Panc1 (cell line): Measurements from ENCODE around the gene KAT2B.

ENCODE experiments used
- POLR2AphosphoS5 ChIP-seq: IDR thresholded peaks from 2 replicates; pipeline ENCODE4 v1.6.1; 2012; ENCODE audit warnings: mild to moderate bottlenecking, low read depth, low read length, moderate library complexity
- SIN3A ChIP-seq: IDR thresholded peaks from 2 replicates; pipeline ENCODE4 v1.6.1; 2012; ENCODE audit warnings: low read depth, mild to moderate bottlenecking, low read length, moderate library complexity, borderline replicate concordance; ENCODE audit not compliant: insufficient read depth
- TF ChIP-seq, protein P1 (sequence below): fragments of 450-650 bp; IDR thresholded peaks from 2 replicates; pipeline ENCODE4 v1.5.1; 2017; ENCODE audit warnings: mild to moderate bottlenecking

- TF ChIP-seq, protein P1, sequence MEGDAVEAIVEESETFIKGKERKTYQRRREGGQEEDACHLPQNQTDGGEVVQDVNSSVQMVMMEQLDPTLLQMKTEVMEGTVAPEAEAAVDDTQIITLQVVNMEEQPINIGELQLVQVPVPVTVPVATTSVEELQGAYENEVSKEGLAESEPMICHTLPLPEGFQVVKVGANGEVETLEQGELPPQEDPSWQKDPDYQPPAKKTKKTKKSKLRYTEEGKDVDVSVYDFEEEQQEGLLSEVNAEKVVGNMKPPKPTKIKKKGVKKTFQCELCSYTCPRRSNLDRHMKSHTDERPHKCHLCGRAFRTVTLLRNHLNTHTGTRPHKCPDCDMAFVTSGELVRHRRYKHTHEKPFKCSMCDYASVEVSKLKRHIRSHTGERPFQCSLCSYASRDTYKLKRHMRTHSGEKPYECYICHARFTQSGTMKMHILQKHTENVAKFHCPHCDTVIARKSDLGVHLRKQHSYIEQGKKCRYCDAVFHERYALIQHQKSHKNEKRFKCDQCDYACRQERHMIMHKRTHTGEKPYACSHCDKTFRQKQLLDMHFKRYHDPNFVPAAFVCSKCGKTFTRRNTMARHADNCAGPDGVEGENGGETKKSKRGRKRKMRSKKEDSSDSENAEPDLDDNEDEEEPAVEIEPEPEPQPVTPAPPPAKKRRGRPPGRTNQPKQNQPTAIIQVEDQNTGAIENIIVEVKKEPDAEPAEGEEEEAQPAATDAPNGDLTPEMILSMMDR: no peak
- TF ChIP-seq SIN3A (no peak), POLR2AphosphoS5 (no peak)
Observed at GRCh38 chr3:20130106-20130505, 89.9 kb downstream of the KAT2B start.
